ENCODE results near the gene TNNI3.

TNNI3 gene

DNA sequence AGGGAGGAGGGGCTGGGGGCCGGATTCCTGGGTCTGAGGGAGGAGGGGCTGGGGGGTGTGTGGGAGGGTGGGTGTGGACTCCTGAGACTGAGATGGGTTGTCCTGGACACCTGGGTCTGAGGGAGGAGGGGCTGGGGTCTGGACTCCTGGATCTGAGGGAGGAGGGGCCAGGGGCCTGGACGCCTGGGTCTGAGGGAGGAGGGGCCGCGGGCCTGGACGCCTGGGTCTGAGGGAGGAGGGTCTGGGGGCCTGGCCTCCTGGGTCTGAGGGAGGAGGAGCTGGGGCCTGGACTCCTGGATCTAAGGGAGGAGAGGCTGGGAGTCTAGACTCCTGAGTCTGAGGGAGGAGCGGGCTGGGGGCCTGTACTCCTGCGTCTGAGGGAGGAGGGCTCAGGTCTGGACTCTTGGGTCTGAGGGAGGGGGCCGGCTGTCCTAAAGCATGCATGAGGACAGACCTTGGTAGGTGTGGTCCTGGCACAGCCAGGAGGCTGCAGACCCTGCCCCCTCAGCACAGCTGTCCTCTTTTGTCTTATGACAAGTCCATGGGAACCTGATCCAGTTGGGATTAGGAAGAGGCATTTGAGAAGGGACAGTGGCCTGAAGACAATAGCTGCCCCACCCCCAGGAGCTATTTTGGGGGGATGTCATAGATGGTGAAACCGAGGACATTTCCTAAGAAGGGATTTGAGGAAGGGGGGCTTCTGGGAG lies 9.8 kb downstream of the TNNI3 start:
- no peak for FAIRE-seq
- TF ChIP-seq POLR2A (IDR thresholded peaks at IDR 0.05; ENCODE audit: low read depth, low read length) (no peak), PAX5 (IDR thresholded peaks at IDR 0.05; ENCODE audit: insufficient read depth, low read length, severe bottlenecking) (no peak), POLR2AphosphoS5 (IDR thresholded peaks at IDR 0.05; ENCODE audit: low read depth, low read length) (no peak), POU2F2 (IDR thresholded peaks at IDR 0.05; ENCODE audit: low read depth, low read length) (no peak), SPI1 (IDR thresholded peaks at IDR 0.05; ENCODE audit: low read depth, low read length) (no peak), TAF1 (IDR thresholded peaks at IDR 0.05; ENCODE audit: low read depth, low read length) (no peak)
- no peak for DNase-seq (ENCODE audit: insufficient read length, low spot score)

DNA sequence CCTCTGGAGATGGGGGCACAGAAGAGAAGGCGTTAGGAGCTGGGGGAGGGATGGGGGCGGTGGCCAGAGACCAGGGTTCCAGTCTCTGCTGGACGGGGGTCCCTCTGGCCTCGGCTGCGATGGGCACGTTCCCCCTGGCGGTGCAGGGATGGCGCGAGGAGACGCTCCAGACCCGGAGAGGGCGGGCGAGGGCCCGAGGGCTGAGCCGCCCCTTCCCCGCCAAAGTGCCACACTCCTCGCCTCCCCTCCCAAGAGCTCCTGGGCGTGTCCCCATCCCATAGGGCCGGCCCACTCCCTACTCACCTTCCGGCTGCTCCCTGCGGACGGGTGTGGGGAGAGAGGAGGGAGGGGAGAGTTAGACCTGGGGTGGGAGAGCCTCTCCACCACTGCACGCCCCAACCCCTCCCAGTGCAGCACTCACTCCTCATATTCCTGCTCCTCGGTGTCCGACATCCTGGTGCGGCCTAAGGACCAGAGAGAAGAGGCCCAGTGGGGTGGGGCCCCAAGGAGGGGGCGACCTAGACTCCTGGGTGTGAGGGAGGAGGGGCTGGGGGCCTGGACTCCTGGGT lies 10.7 kb downstream of the TNNI3 start:
- DNase-seq (ENCODE audit: insufficient read length, low spot score) (no peak), FAIRE-seq (no peak)
- TF ChIP-seq SPI1 (IDR thresholded peaks at IDR 0.05; ENCODE audit: low read depth, low read length), result no peak
- TF ChIP-seq POLR2A (IDR thresholded peaks at IDR 0.05; ENCODE audit: low read depth, low read length), result no peak
- no peak for TF ChIP-seq POU2F2 (IDR thresholded peaks at IDR 0.05; ENCODE audit: low read depth, low read length)
- TF ChIP-seq PAX5 (IDR thresholded peaks at IDR 0.05; ENCODE audit: insufficient read depth, low read length, severe bottlenecking), result no peak
- no peak for TF ChIP-seq POLR2AphosphoS5 (IDR thresholded peaks at IDR 0.05; ENCODE audit: low read depth, low read length)
- TF ChIP-seq TAF1 (IDR thresholded peaks at IDR 0.05; ENCODE audit: low read depth, low read length), result no peak

DNA sequence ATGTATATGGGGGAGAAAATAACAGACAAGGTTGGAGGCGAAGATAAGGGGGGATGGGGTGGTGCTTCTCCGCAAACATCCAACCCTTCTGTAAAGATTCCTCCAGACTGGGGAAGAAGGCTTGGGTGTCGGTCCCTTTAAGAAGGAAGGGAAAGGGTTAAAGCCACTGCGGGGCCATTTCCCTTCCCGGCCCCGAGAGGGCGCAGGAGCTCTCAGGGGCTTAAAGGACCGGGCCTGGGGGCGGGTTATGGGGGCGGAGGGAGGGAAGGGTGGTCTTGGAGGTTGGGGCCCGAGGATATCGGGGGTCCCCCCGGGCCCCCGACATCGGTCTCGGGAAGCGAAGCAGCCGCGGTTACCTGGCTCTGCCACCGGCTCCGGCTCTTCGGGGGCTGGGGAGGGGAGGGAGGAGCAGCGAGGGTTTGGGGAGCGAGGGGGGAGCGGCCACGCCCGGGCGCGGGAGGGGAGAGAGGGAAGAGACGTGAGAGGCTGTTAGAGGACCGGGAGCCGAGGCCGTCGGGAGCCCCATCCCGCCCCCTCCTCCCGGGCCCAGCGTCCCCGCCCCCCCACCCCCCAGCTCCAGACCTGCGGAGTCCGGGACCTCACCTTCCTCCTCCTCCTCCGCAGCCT lies 11.3 kb downstream of the TNNI3 start:
- TF ChIP-seq POLR2AphosphoS5 (IDR thresholded peaks at IDR 0.05; ENCODE audit: low read depth, low read length) (no peak), SPI1 (IDR thresholded peaks at IDR 0.05; ENCODE audit: low read depth, low read length) (no peak), TAF1 (IDR thresholded peaks at IDR 0.05; ENCODE audit: low read depth, low read length) (no peak), POU2F2 (IDR thresholded peaks at IDR 0.05; ENCODE audit: low read depth, low read length) (no peak), PAX5 (IDR thresholded peaks at IDR 0.05; ENCODE audit: insufficient read depth, low read length, severe bottlenecking) (no peak), POLR2A (IDR thresholded peaks at IDR 0.05; ENCODE audit: low read depth, low read length) (no peak)
- DNase-seq (ENCODE audit: insufficient read length, low spot score) (peak; percentile 72), FAIRE-seq (no peak)

DNA sequence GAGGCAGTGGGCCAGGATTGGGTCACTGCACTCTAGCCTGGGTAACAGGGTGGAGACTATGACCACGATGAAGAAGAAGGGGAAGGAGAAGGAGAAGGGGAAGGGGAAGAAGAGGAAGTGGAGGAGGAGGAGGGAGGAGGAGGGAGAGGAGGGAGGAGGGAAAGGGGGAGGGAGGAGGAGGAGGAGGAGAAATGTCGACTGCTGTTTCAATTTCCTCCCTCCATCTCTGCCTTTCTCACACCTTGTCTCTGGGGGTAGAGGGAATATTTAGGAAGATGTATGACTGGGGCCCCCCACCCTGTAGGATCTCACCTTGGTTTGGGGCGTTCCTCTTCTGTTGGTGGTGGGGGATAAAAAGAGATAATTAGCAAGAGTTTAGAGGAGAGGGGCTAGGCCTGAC lies 12.3 kb downstream of the TNNI3 start:
- no peak for TF ChIP-seq PAX5 (IDR thresholded peaks at IDR 0.05; ENCODE audit: insufficient read depth, low read length, severe bottlenecking)
- no peak for TF ChIP-seq SPI1 (IDR thresholded peaks at IDR 0.05; ENCODE audit: low read depth, low read length)
- no peak for TF ChIP-seq POLR2AphosphoS5 (IDR thresholded peaks at IDR 0.05; ENCODE audit: low read depth, low read length)
- no peak for TF ChIP-seq POU2F2 (IDR thresholded peaks at IDR 0.05; ENCODE audit: low read depth, low read length)
- TF ChIP-seq TAF1 (IDR thresholded peaks at IDR 0.05; ENCODE audit: low read depth, low read length), result no peak
- TF ChIP-seq POLR2A (IDR thresholded peaks at IDR 0.05; ENCODE audit: low read depth, low read length), result no peak
- DNase-seq (ENCODE audit: insufficient read length, low spot score), result no peak
- FAIRE-seq, result no peak

DNA sequence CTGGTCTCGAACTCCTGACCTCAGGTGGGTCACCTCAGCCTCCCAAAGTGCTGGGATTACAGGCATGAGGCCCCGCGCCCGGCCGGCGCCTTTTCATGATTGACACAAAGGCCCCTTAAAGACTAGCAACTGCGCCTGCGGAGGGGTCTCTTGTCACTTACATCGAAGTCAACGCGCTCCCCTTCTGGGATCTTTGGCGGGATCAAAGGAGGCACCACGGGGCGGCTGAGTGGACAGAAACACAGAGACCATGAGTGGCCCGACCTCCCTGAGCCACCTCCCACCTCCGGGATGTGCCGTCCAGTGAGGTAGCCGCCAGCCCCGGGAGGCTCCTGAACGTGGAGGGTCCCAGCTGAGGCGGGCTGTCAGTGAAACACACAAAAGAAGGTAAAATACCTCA lies 15.8 kb downstream of the TNNI3 start:
- FAIRE-seq (no peak), DNase-seq (ENCODE audit: insufficient read length, low spot score) (no peak)
- TF ChIP-seq POLR2AphosphoS5 (IDR thresholded peaks at IDR 0.05; ENCODE audit: low read depth, low read length) (no peak), PAX5 (IDR thresholded peaks at IDR 0.05; ENCODE audit: insufficient read depth, low read length, severe bottlenecking) (no peak), SPI1 (IDR thresholded peaks at IDR 0.05; ENCODE audit: low read depth, low read length) (no peak), TAF1 (IDR thresholded peaks at IDR 0.05; ENCODE audit: low read depth, low read length) (no peak), POLR2A (IDR thresholded peaks at IDR 0.05; ENCODE audit: low read depth, low read length) (no peak), POU2F2 (IDR thresholded peaks at IDR 0.05; ENCODE audit: low read depth, low read length) (no peak)

DNA sequence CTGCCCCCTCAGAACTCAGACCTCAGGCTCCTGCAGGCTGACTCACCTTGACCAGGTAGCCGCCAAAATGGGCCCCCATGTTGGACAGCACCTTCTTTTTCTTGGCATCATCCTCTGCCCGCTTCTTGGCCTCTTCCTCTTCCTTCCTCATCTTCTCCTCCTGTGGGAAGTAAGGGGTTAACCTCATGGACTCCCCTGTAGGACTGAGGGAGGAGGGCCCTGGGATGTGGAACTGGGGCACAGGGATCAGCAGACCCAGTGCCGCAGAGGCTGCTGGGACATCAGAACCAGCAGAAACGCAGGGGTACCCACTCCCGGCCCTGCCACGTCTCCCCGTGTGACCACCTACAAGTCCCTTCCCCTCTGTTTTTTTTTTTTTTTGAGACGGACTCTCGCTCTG lies 19.6 kb downstream of the TNNI3 start:
- TF ChIP-seq TAF1 (IDR thresholded peaks at IDR 0.05; ENCODE audit: low read depth, low read length) (no peak), POU2F2 (IDR thresholded peaks at IDR 0.05; ENCODE audit: low read depth, low read length) (no peak), SPI1 (IDR thresholded peaks at IDR 0.05; ENCODE audit: low read depth, low read length) (no peak), PAX5 (IDR thresholded peaks at IDR 0.05; ENCODE audit: insufficient read depth, low read length, severe bottlenecking) (no peak), POLR2AphosphoS5 (IDR thresholded peaks at IDR 0.05; ENCODE audit: low read depth, low read length) (no peak), POLR2A (IDR thresholded peaks at IDR 0.05; ENCODE audit: low read depth, low read length) (no peak)
- FAIRE-seq (no peak), DNase-seq (ENCODE audit: insufficient read length, low spot score) (no peak)

DNA sequence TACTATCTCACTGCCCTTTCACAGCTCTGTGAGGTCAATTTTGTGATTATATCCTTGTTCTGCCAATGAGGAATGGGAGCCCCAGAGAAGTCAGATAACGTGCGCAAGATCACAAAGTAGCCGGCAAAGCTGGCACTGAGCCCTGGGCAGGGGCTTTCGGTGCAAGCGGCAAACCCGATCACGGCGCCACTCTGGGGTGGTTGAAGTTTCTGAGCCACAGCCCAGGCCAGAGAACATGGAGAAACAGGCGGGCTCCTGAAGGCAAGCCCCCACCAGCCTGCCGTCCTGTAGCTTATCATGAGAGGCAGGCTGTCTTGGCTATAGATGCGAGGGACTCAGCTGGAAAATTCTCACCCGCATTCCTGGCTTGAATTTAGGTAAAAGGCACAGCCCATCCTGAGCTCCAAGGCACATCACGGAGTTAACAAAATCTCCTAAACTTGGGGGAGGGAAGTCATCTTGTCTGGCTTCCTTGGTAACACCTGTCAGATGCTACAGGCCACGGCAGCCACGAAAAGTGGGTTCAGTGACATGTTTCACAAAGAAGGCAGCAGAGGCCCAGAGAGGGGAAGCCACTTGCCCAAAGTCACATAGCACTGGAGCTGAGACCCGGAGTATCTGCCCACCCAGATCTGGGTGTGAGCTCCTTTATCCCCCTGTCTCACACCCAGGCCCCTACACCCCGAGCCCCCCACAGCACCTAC lies 21.0 kb downstream of the TNNI3 start:
- FAIRE-seq, result no peak

DNA sequence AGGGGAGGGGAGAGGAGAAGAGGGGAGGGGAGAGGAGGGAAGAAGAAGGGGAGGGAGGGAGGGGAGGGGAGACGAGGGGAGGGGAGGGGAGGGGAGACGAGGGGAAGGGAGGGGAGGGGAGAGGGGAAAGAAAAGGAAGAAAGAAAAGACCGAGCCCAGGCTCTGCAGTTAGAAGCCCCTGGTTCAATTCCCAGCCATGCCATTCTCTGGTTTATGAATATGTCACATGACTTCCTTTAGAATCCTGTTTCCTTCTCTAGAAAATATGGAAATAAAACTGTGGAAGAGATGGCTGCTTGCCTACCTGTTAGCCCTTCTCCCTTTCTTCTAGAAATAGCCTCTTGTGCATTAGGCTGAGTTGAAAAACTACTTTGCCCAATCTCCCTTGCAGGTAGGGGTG lies 22.8 kb downstream of the TNNI3 start:
- FAIRE-seq (no peak), DNase-seq (ENCODE audit: insufficient read length, low spot score) (no peak)
- no peak for TF ChIP-seq PAX5 (IDR thresholded peaks at IDR 0.05; ENCODE audit: insufficient read depth, low read length, severe bottlenecking)
- no peak for TF ChIP-seq POLR2AphosphoS5 (IDR thresholded peaks at IDR 0.05; ENCODE audit: low read depth, low read length)
- no peak for TF ChIP-seq POLR2A (IDR thresholded peaks at IDR 0.05; ENCODE audit: low read depth, low read length)
- no peak for TF ChIP-seq POU2F2 (IDR thresholded peaks at IDR 0.05; ENCODE audit: low read depth, low read length)

More for the DNA sequence above, 21.0 kb downstream of the TNNI3 start:
- DNase-seq (ENCODE audit: insufficient read length, low spot score), result no peak
- TF ChIP-seq PAX5 (IDR thresholded peaks at IDR 0.05; ENCODE audit: insufficient read depth, low read length, severe bottlenecking) (no peak), TAF1 (IDR thresholded peaks at IDR 0.05; ENCODE audit: low read depth, low read length) (no peak), POLR2A (IDR thresholded peaks at IDR 0.05; ENCODE audit: low read depth, low read length) (no peak), POLR2AphosphoS5 (IDR thresholded peaks at IDR 0.05; ENCODE audit: low read depth, low read length) (no peak), POU2F2 (IDR thresholded peaks at IDR 0.05; ENCODE audit: low read depth, low read length) (no peak), SPI1 (IDR thresholded peaks at IDR 0.05; ENCODE audit: low read depth, low read length) (no peak)

All from GM12891 (cell line).